NT2/D1 (cell line): ENCODE results near the gene NLRP14.
A peak's percentile ranks its signal among the peaks of the same experiment; 100 is the strongest.

ENCODE experiments used
- DNase-seq: peaks from one replicate; pipeline ENCODE4 v3.0.0-alpha.2; 2011; ENCODE audit warnings: low read depth, low spot score
- H3K27me3 ChIP-seq: 2 replicates; pipeline ENCODE4 v1.6.0; 2011; ENCODE audit warnings: mild to moderate bottlenecking; ENCODE audit not compliant: insufficient read length, insufficient read depth
- H3K36me3 ChIP-seq: 2 replicates; pipeline ENCODE4 v1.6.1; 2011; ENCODE audit warnings: mild to moderate bottlenecking, low read length, mixed read lengths; ENCODE audit not compliant: insufficient read depth, insufficient read length
- H3K4me1 ChIP-seq: 2 replicates; pipeline ENCODE4 v1.5.1; 2011; ENCODE audit not compliant: insufficient read depth, insufficient read length
- H3K4me3 ChIP-seq: 2 replicates; pipeline ENCODE4 v1.5.1; 2011; ENCODE audit warnings: low read depth; ENCODE audit not compliant: insufficient read length
- H3K9ac ChIP-seq: 2 replicates; pipeline ENCODE4 v1.6.0; 2011; ENCODE audit warnings: low read depth; ENCODE audit not compliant: insufficient read length
- H3K9me3 ChIP-seq: 2 replicates; pipeline ENCODE4 v1.5.1; 2011; ENCODE audit warnings: mild to moderate bottlenecking, low read length; ENCODE audit not compliant: insufficient read depth
- SUZ12 ChIP-seq: IDR thresholded peaks from 2 replicates; pipeline ENCODE4 v1.6.1; 2011; ENCODE audit not compliant: insufficient read length, insufficient read depth; ENCODE audit errors: extremely low read depth
- YY1 ChIP-seq: IDR thresholded peaks from 2 replicates; pipeline ENCODE4 v1.6.1; 2011; ENCODE audit not compliant: insufficient read length, insufficient read depth
- ZNF274 ChIP-seq: IDR thresholded peaks from 2 replicates; pipeline ENCODE4 v1.6.1; 2011; ENCODE audit warnings: mild to moderate bottlenecking, low read depth, low read length

The NLRP14 gene

GRCh38 chr11:7020183-7020917, at the start of gene NLRP14, which contains the start of gene ZNF214:
TSS of gene NLRP14 (plus strand) at chr11:7020479. CDS start at chr11:7038587, 18,108 bp downstream.
TSS of gene ZNF214 (minus strand) at chr11:7020346. CDS start at chr11:7002835, 17,511 bp downstream.
- no peaks in the 10 kb centered on the region for H3K4me1 ChIP-seq
- H3K9me3 ChIP-seq = peaks cover 8% of the 10 kb centered on the region; the same call in 1 of the 2 replicates
- no peak for TF ChIP-seq SUZ12
- TF ChIP-seq ZNF274 = no peak
- TF ChIP-seq YY1 = peak; percentile 40
- no peaks in the 10 kb centered on the region for H3K36me3 ChIP-seq
- peak within 1 kb of the TSS; percentile 85 for H3K9ac ChIP-seq
- H3K27me3 ChIP-seq = peaks cover 10% of the 10 kb centered on the region
- DNase-seq = peak; percentile 94
- H3K4me3 ChIP-seq = peak within 1 kb of the TSS; percentile 80

GRCh38 chr11:6979365-6979764, 40.9 kb upstream of the NLRP14 start:
- no peaks in the 10 kb centered on the region for H3K36me3 ChIP-seq
- H3K9ac ChIP-seq = no peak overlapping the region
- H3K27me3 ChIP-seq = no peaks in the 10 kb centered on the region
- no peaks in the 10 kb centered on the region for H3K4me1 ChIP-seq
- H3K4me3 ChIP-seq = no peak overlapping the region
- no peak for TF ChIP-seq SUZ12
- no peak for DNase-seq
- H3K9me3 ChIP-seq = no peaks in the 10 kb centered on the region

GRCh38 chr11:6986487-6986886, 33.8 kb upstream of the NLRP14 start:
- Histone ChIP-seq H3K36me3 (no peaks in the 10 kb centered on the region), H3K9me3 (no peaks in the 10 kb centered on the region), H3K9ac (no peak overlapping the region), H3K27me3 (no peaks in the 10 kb centered on the region), H3K4me1 (no peaks in the 10 kb centered on the region), H3K4me3 (no peak overlapping the region)
- TF ChIP-seq ZNF274 = no peak
- no peak for TF ChIP-seq SUZ12
- no peak for DNase-seq

GRCh38 chr11:6988506-6988905, 31.8 kb upstream of the NLRP14 start:
- H3K4me3 ChIP-seq = no peak overlapping the region
- H3K36me3 ChIP-seq = no peaks in the 10 kb centered on the region
- TF ChIP-seq YY1 (no peak), SUZ12 (no peak), ZNF274 (no peak)
- no peaks in the 10 kb centered on the region for H3K9me3 ChIP-seq
- H3K4me1 ChIP-seq = no peaks in the 10 kb centered on the region
- H3K9ac ChIP-seq = no peak overlapping the region
- H3K27me3 ChIP-seq = no peaks in the 10 kb centered on the region
- no peak for DNase-seq

- no peak for DNase-seq
- Histone ChIP-seq H3K4me1 (no peaks in the 10 kb centered on the region), H3K9me3 (no peaks in the 10 kb centered on the region), H3K4me3 (no peak overlapping the region), H3K27me3 (no peaks in the 10 kb centered on the region), H3K9ac (no peak overlapping the region), H3K36me3 (no peaks in the 10 kb centered on the region)
- TF ChIP-seq YY1 (no peak), ZNF274 (no peak), SUZ12 (no peak)
Observed at GRCh38 chr11:6991227-6991626, 29.1 kb upstream of the NLRP14 start.

GRCh38 chr11:6992026-6992425, 28.3 kb upstream of the NLRP14 start:
- DNase-seq = no peak
- H3K36me3 ChIP-seq = no peaks in the 10 kb centered on the region
- H3K9ac ChIP-seq = no peak overlapping the region
- no peak for TF ChIP-seq ZNF274
- no peak for TF ChIP-seq SUZ12
- H3K9me3 ChIP-seq = no peaks in the 10 kb centered on the region
- H3K4me3 ChIP-seq = no peak overlapping the region
- no peaks in the 10 kb centered on the region for H3K4me1 ChIP-seq
- no peaks in the 10 kb centered on the region for H3K27me3 ChIP-seq

GRCh38 chr11:6992457-6993417, 27.5 kb upstream of the NLRP14 start:
- Histone ChIP-seq H3K4me3 (no peak overlapping the region), H3K9ac (no peak overlapping the region), H3K27me3 (no peaks in the 10 kb centered on the region), H3K9me3 (no peaks in the 10 kb centered on the region), H3K4me1 (no peaks in the 10 kb centered on the region), H3K36me3 (no peaks in the 10 kb centered on the region)
- TF ChIP-seq ZNF274 (no peak), SUZ12 (no peak), YY1 (no peak)
- no peak for DNase-seq
